HepG2 (cell line): ENCODE data around the gene ABCB6. TPM values are rescaled to one million over a fixed set of nuclear protein-coding genes. Genes with fewer than 3 reads are reported as not detected.

Experiments
- ATAC-seq: fragments of 200-7000 bp; cut with Tn5 transposase; 3 replicates; pipeline ENCODE4 v1.9.1; 2020; ENCODE audit warnings: mild to moderate bottlenecking, moderate library complexity
- BruUV-seq: library from RNA; stranded (reverse); fragments of 400-500 nt; replicated peaks from 2 replicates; lab custom pipeline; 2021; lab: Mats Ljungman, UMichigan
- CTCF ChIA-PET: fragments of 300-600 bp; formaldehyde crosslinking; extraction: SDS; loops from one replicate; lab custom pipeline; 2021; ENCODE audit warnings: low total read pairs, inconsistent platforms, low intra/inter-chr PET ratio; lab: Yijun Ruan, JAX
- POLR2A ChIA-PET: fragments of 350-600 bp; sonication (Branson Sonifier 250); formaldehyde crosslinking; loops from one replicate; lab custom pipeline; 2020; ENCODE audit warnings: antibody characterized with exemption, inconsistent platforms; lab: Yijun Ruan, JAX
- DNase-seq: peaks from one replicate; pipeline ENCODE4 v3.0.0-alpha.2; 2015; ENCODE audit warnings: low spot score
- FAIRE-seq: peaks from 3 replicates; lab custom pipeline; 2011; peaks lifted over from hg19 to GRCh38; lab: Jason Lieb, UNC
- H2AFZ ChIP-seq: one replicate; pipeline ENCODE4 v1.6.1; 2011; ENCODE audit warnings: low read length, inconsistent platforms
- H3K27ac ChIP-seq: fragments of 300-600 bp; 3 replicates; pipeline ENCODE4 v1.8.0; 2011; ENCODE audit warnings: mixed run types, mild to moderate bottlenecking, mixed read lengths, low read length, inconsistent platforms; ENCODE audit not compliant: insufficient read depth; ENCODE audit errors: extremely low read length
- H3K27me3 ChIP-seq, 2 experiments: fragments of 200-600 bp in 1 of 2; 2 replicates in 1 of 2; 3 replicates in 1 of 2; pipeline versions ENCODE4 v1.6.0 to v1.8.0; 2011; ENCODE audit warnings: low read length in 2 of 2, mild to moderate bottlenecking in 2 of 2, moderate library complexity in 2 of 2, inconsistent platforms in 1 of 2; ENCODE audit not compliant: insufficient read depth in 2 of 2, control insufficient read depth in 1 of 2
- H3K36me3 ChIP-seq, 2 experiments: fragments of 200-600 bp in 1 of 2; replicated peaks in 1 of 2; 2 replicates in 1 of 2; 3 replicates in 1 of 2; pipeline versions ENCODE4 v1.5.1 to v1.8.0; 2011; ENCODE audit warnings: low read length in 2 of 2, inconsistent platforms in 1 of 2; ENCODE audit not compliant: insufficient read depth in 2 of 2, control insufficient read depth in 1 of 2
- H3K4me1 ChIP-seq: 2 replicates; pipeline ENCODE4 v1.5.1; 2012; ENCODE audit warnings: low read length, inconsistent platforms; ENCODE audit not compliant: insufficient read depth
- H3K4me2 ChIP-seq: 2 replicates; pipeline ENCODE4 v1.6.0; 2011; ENCODE audit warnings: low read depth, low read length, inconsistent platforms
- H3K4me3 ChIP-seq, 3 experiments: fragments of 200-600 bp in 1 of 3; sonication (generic), shearing (Covaris generic) in 1 of 3; replicated peaks in 1 of 3; 2 replicates each; pipeline ENCODE4 v1.5.1; 2011 to 2016; ENCODE audit warnings: low read length in 3 of 3, inconsistent platforms in 2 of 3, low read depth in 2 of 3, mild to moderate bottlenecking in 2 of 3, control low read depth in 1 of 3, mixed read lengths in 1 of 3; ENCODE audit not compliant: insufficient read depth in 1 of 3
- H3K79me2 ChIP-seq: one replicate; pipeline ENCODE4 v1.6.1; 2011; ENCODE audit warnings: low read length, inconsistent platforms; ENCODE audit not compliant: insufficient read depth
- H3K9ac ChIP-seq: 2 replicates; pipeline ENCODE4 v1.6.0; 2011; ENCODE audit warnings: mild to moderate bottlenecking, low read depth, low read length, inconsistent platforms; ENCODE audit not compliant: insufficient read depth
- H3K9me3 ChIP-seq: 2 replicates; pipeline ENCODE4 v1.5.1; 2012; ENCODE audit warnings: mild to moderate bottlenecking, low read length
- H4K20me1 ChIP-seq: 2 replicates; pipeline ENCODE4 v1.6.0; 2011; ENCODE audit warnings: inconsistent platforms, mild to moderate bottlenecking, low read length, moderate library complexity; ENCODE audit not compliant: insufficient read depth
- ATRX ChIP-seq: sonication (generic); formaldehyde crosslinking; IDR thresholded peaks from 2 replicates; pipeline ENCODE4 v1.4.0; 2020; ENCODE audit warnings: missing genetic modification reagents, borderline replicate concordance
- BORCS8-MEF2B ChIP-seq: sonication (generic); formaldehyde crosslinking; IDR thresholded peaks from 2 replicates; pipeline ENCODE4 v1.8.0; 2022; ENCODE audit warnings: mild to moderate bottlenecking, missing genetic modification reagents
- DMTF1 ChIP-seq: sonication (generic); formaldehyde crosslinking; IDR thresholded peaks from 2 replicates; pipeline ENCODE4 v1.4.0; 2020; ENCODE audit warnings: mild to moderate bottlenecking, missing genetic modification reagents
- HCFC1 ChIP-seq: fragments of 150-350 bp; IDR thresholded peaks from 2 replicates; pipeline ENCODE4 v1.6.1; 2014; ENCODE audit warnings: low read depth, low read length
- HMGA1 ChIP-seq: sonication (generic); formaldehyde crosslinking; conservative IDR thresholded peaks from 2 replicates; pipeline ENCODE4 v1.4.0; 2020; ENCODE audit warnings: missing genetic modification reagents
- HNRNPL ChIP-seq: fragments of 200-400 bp; formaldehyde crosslinking; IDR thresholded peaks from 2 replicates; pipeline ENCODE4 v1.6.1; 2017; ENCODE audit warnings: mild to moderate bottlenecking, low read depth, low read length
- KLF11 ChIP-seq: IDR thresholded peaks from 2 replicates; pipeline ENCODE4 v1.6.1; 2016; ENCODE audit warnings: missing compliant biosample characterization
- PAWR ChIP-seq: sonication (generic); formaldehyde crosslinking; IDR thresholded peaks from 2 replicates; pipeline ENCODE4 v1.4.0; 2020; ENCODE audit warnings: missing genetic modification reagents, mild to moderate bottlenecking, borderline replicate concordance
- REL ChIP-seq: sonication (generic); formaldehyde crosslinking; conservative IDR thresholded peaks from 2 replicates; pipeline ENCODE4 v1.8.0; 2022; ENCODE audit warnings: mild to moderate bottlenecking, missing genetic modification reagents, moderate library complexity
- RNF2 ChIP-seq: fragments of 450-650 bp; conservative IDR thresholded peaks from 2 replicates; pipeline ENCODE4 v1.6.1; 2016; ENCODE audit warnings: low read depth
- SIN3A ChIP-seq: IDR thresholded peaks from 2 replicates; pipeline ENCODE4 v1.6.1; 2011; ENCODE audit warnings: low read depth, mild to moderate bottlenecking, control low read depth, low read length, borderline replicate concordance
- SP4 ChIP-seq: sonication (generic); formaldehyde crosslinking; IDR thresholded peaks from 2 replicates; pipeline ENCODE4 v1.8.1; 2023; ENCODE audit warnings: mild to moderate bottlenecking, missing genetic modification reagents
- TFDP2 ChIP-seq: sonication (generic); formaldehyde crosslinking; IDR thresholded peaks from 2 replicates; pipeline ENCODE4 v1.4.0; 2020; ENCODE audit warnings: missing genetic modification reagents
- ZBTB42 ChIP-seq: sonication (generic); formaldehyde crosslinking; IDR thresholded peaks from 2 replicates; pipeline ENCODE4 v1.5.0; 2020; ENCODE audit warnings: mild to moderate bottlenecking, missing genetic modification reagents
- ZFP36 ChIP-seq: fragments of 150-350 bp; IDR thresholded peaks from 2 replicates; pipeline ENCODE4 v1.6.1; 2018; ENCODE audit warnings: borderline replicate concordance, low read length, low read depth; ENCODE audit not compliant: partially characterized antibody
- ZNF143 ChIP-seq: sonication (generic); formaldehyde crosslinking; IDR thresholded peaks from 2 replicates; pipeline ENCODE4 v1.4.0; 2020; ENCODE audit warnings: missing genetic modification reagents
- ZNF17 ChIP-seq: sonication (generic); formaldehyde crosslinking; IDR thresholded peaks from 2 replicates; pipeline ENCODE4 v1.5.0; 2020; ENCODE audit warnings: mild to moderate bottlenecking, missing genetic modification reagents
- ZNF678 ChIP-seq: sonication (generic); formaldehyde crosslinking; IDR thresholded peaks from 2 replicates; pipeline ENCODE4 v1.4.0; 2020; ENCODE audit warnings: mild to moderate bottlenecking, missing genetic modification reagents
- WGBS: methylation state at CpG from one replicate; pipeline ENCODE4 v1.1.6; 2017; ENCODE audit warnings: low lambda C conversion rate; 5-methylcytosine and 5-hydroxymethylcytosine counted together
- in situ Hi-C: cut with HindIII; loops from 2 replicates; pipeline ENCODE4 v1.10.0; 2017; ENCODE audit warnings: low pct_unique_long_range_greater_than_20kb; ENCODE audit not compliant: extremely low pct_ligation_motif_present
- intact Hi-C: fragments of 100-400 bp; cut with micrococcal nuclease; formaldehyde crosslinking; loops from one replicate; pipeline ENCODE4 v1.10.0; 2022; ENCODE audit not compliant: unreplicated experiment
- polyA plus RNA-seq, 8 experiments: library from polyadenylated mRNA; depleted of rRNA in 3 of 8; stranded (reverse) in 7 of 8; unstranded in 1 of 8; fragments of >200 nt; fragmentation: Illumina TruSeq in 4 of 8; extraction: Trizol in 4 of 8; gene quantifications; 2 replicates each; pipeline versions ENCODE4 v1.2.1 to v1.2.3, GENCODE V29; 2011 to 2016; ENCODE audit warnings: low read depth in 4 of 8, missing spikeins in 1 of 8, mixed read lengths in 1 of 8; ENCODE audit not compliant: insufficient read depth in 1 of 8
- total RNA-seq, 5 experiments: library from RNA; depleted of rRNA; stranded (reverse); fragments of >200 nt; fragmentation: Illumina TruSeq; extraction: Trizol; gene quantifications; 2 replicates each; pipeline ENCODE4 v1.2.3, GENCODE V29; 2016; ENCODE audit warnings: low read depth in 1 of 5
- TF ChIP-seq, protein P1 (sequence below): sonication (generic); formaldehyde crosslinking; IDR thresholded peaks from 2 replicates; pipeline ENCODE4 v1.4.0; 2020; ENCODE audit warnings: missing genetic modification reagents, borderline replicate concordance

ABCB6 gene
- total and polyA plus RNA-seq, 2 of the 13 experiments (the other 11 are each of a cell fraction or from before 2014, with no cell fraction given): 91.1 to 137 TPM

- TF ChIP-seq ATRX: no peak
- no peak for TF ChIP-seq SP4 (CRISPR knock-in tag)
- TF ChIP-seq HCFC1: no peak
- TF ChIP-seq SIN3A: no peak
- TF ChIP-seq, protein P1, sequence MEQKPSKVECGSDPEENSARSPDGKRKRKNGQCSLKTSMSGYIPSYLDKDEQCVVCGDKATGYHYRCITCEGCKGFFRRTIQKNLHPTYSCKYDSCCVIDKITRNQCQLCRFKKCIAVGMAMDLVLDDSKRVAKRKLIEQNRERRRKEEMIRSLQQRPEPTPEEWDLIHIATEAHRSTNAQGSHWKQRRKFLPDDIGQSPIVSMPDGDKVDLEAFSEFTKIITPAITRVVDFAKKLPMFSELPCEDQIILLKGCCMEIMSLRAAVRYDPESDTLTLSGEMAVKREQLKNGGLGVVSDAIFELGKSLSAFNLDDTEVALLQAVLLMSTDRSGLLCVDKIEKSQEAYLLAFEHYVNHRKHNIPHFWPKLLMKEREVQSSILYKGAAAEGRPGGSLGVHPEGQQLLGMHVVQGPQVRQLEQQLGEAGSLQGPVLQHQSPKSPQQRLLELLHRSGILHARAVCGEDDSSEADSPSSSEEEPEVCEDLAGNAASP (CRISPR knock-in tag): no peak
- no peak for TF ChIP-seq HMGA1 (CRISPR knock-in tag)
- TF ChIP-seq PAWR: no peak
- no peak for TF ChIP-seq TFDP2 (CRISPR knock-in tag)
Measured at GRCh38 chr2:219268294-219268693, 49.5 kb upstream of the ABCB6 start (continued).

DNA sequence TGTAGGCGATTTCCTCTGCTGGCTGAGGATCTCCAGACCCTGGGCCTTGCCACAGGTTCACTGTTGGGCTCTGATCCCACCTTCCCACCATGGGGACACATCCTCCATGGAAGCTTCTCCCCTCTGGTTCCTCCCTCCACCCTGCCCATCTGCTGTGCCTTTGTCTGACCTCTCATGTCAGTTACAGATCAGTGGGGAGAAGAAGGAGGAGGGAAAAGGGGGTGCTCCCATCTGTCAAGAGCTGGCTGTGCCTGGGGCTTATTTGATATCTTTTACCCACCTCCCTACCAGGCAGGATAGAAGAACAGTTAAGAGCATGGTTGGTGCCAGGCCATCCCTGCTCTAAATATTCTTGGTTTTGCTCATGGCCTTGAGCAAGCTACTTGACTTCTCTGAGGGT lies 48.1 kb upstream of the ABCB6 start:
- Histone ChIP-seq H3K9me3 (no peaks in the 10 kb centered on the region), H3K4me2 (no peak overlapping the region), H3K27ac (no peak overlapping the region), H3K27me3 (peaks cover 2 to 19% of the 10 kb centered on the region in 2 experiments; a peak in 2 of 5 replicates), H3K4me1 (peaks cover 26% of the 10 kb centered on the region), H3K79me2 (no peaks in the 10 kb centered on the region), H3K9ac (no peak overlapping the region), H3K36me3 (no peaks in the 10 kb centered on the region), H2AFZ (no peak overlapping the region), H4K20me1 (no peaks in the 10 kb centered on the region), H3K4me3 (no peak overlapping the region)
- ChIA-PET POLR2A (no interaction called here), CTCF (no interaction called here)
- FAIRE-seq (no peak), DNase-seq (no peak), ATAC-seq (no peak)
- 30% methylated on average over 1 of the region's 1 CpG for WGBS
- no TSS peak for BruUV-seq
- in situ Hi-C loops (no loop called here), intact Hi-C loops (no loop called here)
- TF ChIP-seq RNF2 (no peak), REL (CRISPR knock-in tag) (no peak), KLF11 (CRISPR knock-in tag) (no peak), ZNF143 (no peak), ZBTB42 (CRISPR knock-in tag) (no peak), HNRNPL (no peak), ZNF17 (CRISPR knock-in tag) (no peak), BORCS8-MEF2B (no peak), ZFP36 (no peak), ZNF678 (CRISPR knock-in tag) (no peak), DMTF1 (no peak)
